CD4-positive, alpha-beta memory T cell (primary cell): ENCODE data around the gene TXLNG. TPM values are rescaled to one million over a fixed set of nuclear protein-coding genes. Genes with fewer than 3 reads are reported as not detected.

Source experiments
- polyA plus RNA-seq, 2 donors: library from polyadenylated mRNA; unstranded; fragments of 300-500 nt; fragmentation: Illumina TruSeq; gene quantifications; one replicate each; pipeline ENCODE4 v1.2.3, GENCODE V29; 2021
- total RNA-seq, 2 experiments: library from RNA; stranded (reverse); gene quantifications; one replicate each; pipeline ENCODE4 v1.2.3, GENCODE V29; 2021

The TXLNG gene
- total and polyA plus RNA-seq, 4 experiments from 2014 or later = 9.4 to 20.2 (median 18.8) TPM

Other genes with a start within 250 kb of the TXLNG start
- gene S100G, start 136.3 kb upstream of the TXLNG start, total RNA-seq = not detected
- not detected for gene S100G, start 136.3 kb upstream of the TXLNG start, polyA plus RNA-seq
- gene CTPS2, start 73.8 kb upstream of the TXLNG start, total RNA-seq = 1 to 10 TPM; 6.4 to 7.2 TPM
- gene CTPS2, start 73.8 kb upstream of the TXLNG start, polyA plus RNA-seq = 1 to 10 TPM; 3.8 to 4.7 TPM
- 10 to 100 TPM; 13.9 to 15.4 TPM for gene SYAP1, start 66.9 kb upstream of the TXLNG start, total RNA-seq
- 10 to 100 TPM; 14.5 TPM for gene SYAP1, start 66.9 kb upstream of the TXLNG start, polyA plus RNA-seq
- gene RBBP7, start 83.9 kb downstream of the TXLNG start, total RNA-seq = 10 to 100 TPM; 90.5 to 97.4 TPM
- 100 to 1,000 TPM; 126 to 172 TPM for gene RBBP7, start 83.9 kb downstream of the TXLNG start, polyA plus RNA-seq
- gene REPS2, start 160.2 kb downstream of the TXLNG start, total RNA-seq = 1 to 10 TPM in 1 of 2 experiments, under 1 TPM in 1; 0.69 to 1.4 TPM
- under 1 TPM; 0.09 to 0.53 TPM for gene REPS2, start 160.2 kb downstream of the TXLNG start, polyA plus RNA-seq